GM12892 (cell line): ENCODE results near the gene EBLN1. TPM values are rescaled to one million over a fixed set of nuclear protein-coding genes. Genes with fewer than 3 reads are reported as not detected.

Experiments used
- DNase-seq: peaks from one replicate; pipeline ENCODE4 v3.0.0; 2011; ENCODE audit not compliant: insufficient read length
- FAIRE-seq: peaks from 2 replicates; lab custom pipeline; 2011; peaks lifted over from hg19 to GRCh38; lab: Jason Lieb, UNC
- POLR2A ChIP-seq: IDR thresholded peaks from 2 replicates; pipeline ENCODE4 v1.6.1; 2011; ENCODE audit warnings: low read depth, low read length, control low read depth
- POLR2AphosphoS5 ChIP-seq: IDR thresholded peaks from 2 replicates; pipeline ENCODE4 v1.6.1; 2011; ENCODE audit warnings: low read depth, low read length, control low read depth
- TAF1 ChIP-seq: IDR thresholded peaks from 2 replicates; pipeline ENCODE4 v1.6.1; 2011; ENCODE audit warnings: low read depth, mild to moderate bottlenecking, control low read depth, low read length, borderline replicate concordance
- polyA plus RNA-seq: library from polyadenylated mRNA; unstranded; fragments of >200 nt; gene quantifications from one replicate; pipeline ENCODE4 v1.2.1, GENCODE V29; 2012; ENCODE audit warnings: missing spikeins, inconsistent platforms; ENCODE audit not compliant: missing spikeins

The EBLN1 gene
- polyA plus RNA-seq = not detected

- FAIRE-seq = no peak
- DNase-seq = no peak
- TF ChIP-seq TAF1 = no peak
- TF ChIP-seq POLR2AphosphoS5 = no peak
- TF ChIP-seq POLR2A = no peak
Observed at GRCh38 chr10:22217842-22218241, at the start of gene EBLN1. Gene EBLN1, minus strand, starts transcription at chr10:22218015. Its CDS starts 8,032 bp downstream, at chr10:22209983.

GRCh38 chr10:22265839-22266537 lies 48.2 kb upstream of the EBLN1 start:
- TF ChIP-seq TAF1 = no peak
- FAIRE-seq (no peak), DNase-seq (no peak)

- FAIRE-seq (no peak), DNase-seq (no peak)
- TF ChIP-seq POLR2AphosphoS5 (no peak), TAF1 (no peak), POLR2A (no peak)
Observed at GRCh38 chr10:22263106-22263505, 45.3 kb upstream of the EBLN1 start.

GRCh38 chr10:22259280-22259679 lies 41.5 kb upstream of the EBLN1 start:
- DNase-seq = no peak
- FAIRE-seq = peak; percentile 74
- TF ChIP-seq TAF1 = no peak
- no peak for TF ChIP-seq POLR2AphosphoS5
- no peak for TF ChIP-seq POLR2A

- TF ChIP-seq POLR2AphosphoS5 = no peak
- TF ChIP-seq TAF1 = no peak
- TF ChIP-seq POLR2A = no peak
- FAIRE-seq = no peak
- DNase-seq = no peak
Observed at GRCh38 chr10:22258471-22258870, 40.7 kb upstream of the EBLN1 start.

GRCh38 chr10:22253580-22253882 lies 35.7 kb upstream of the EBLN1 start:
- no peak for TF ChIP-seq TAF1
- TF ChIP-seq POLR2AphosphoS5 = no peak
- TF ChIP-seq POLR2A = no peak
- FAIRE-seq = no peak
- DNase-seq = no peak

GRCh38 chr10:22252801-22253579 lies 35.2 kb upstream of the EBLN1 start:
- DNase-seq = peak; percentile 15
- no peak for TF ChIP-seq POLR2AphosphoS5
- TF ChIP-seq POLR2A = no peak; the same call in 1 of the 2 replicates
- no peak for TF ChIP-seq TAF1
- peak; percentile 80 for FAIRE-seq

GRCh38 chr10:22252224-22252800 lies 34.5 kb upstream of the EBLN1 start:
- peak; percentile 39 for DNase-seq
- TF ChIP-seq POLR2A (peak; percentile 52; the same call in 1 of the 2 replicates), POLR2AphosphoS5 (no peak; the same call in 1 of the 2 replicates)
- FAIRE-seq = peak; percentile 42

GRCh38 chr10:22251751-22252223 lies 34.0 kb upstream of the EBLN1 start:
- DNase-seq (peak; percentile 43), FAIRE-seq (peak; percentile 94)
- TF ChIP-seq TAF1 = 0 out of 2 replicates have a peak, but pooled peaks have one; percentile 18
- no peak for TF ChIP-seq POLR2AphosphoS5

- TF ChIP-seq POLR2A (no peak), TAF1 (no peak), POLR2AphosphoS5 (no peak)
- FAIRE-seq = no peak
- DNase-seq = no peak
Observed at GRCh38 chr10:22250897-22251660, 33.3 kb upstream of the EBLN1 start.

- FAIRE-seq (no peak), DNase-seq (no peak)
- TF ChIP-seq POLR2AphosphoS5 (no peak), TAF1 (no peak), POLR2A (no peak)
Observed at GRCh38 chr10:22247636-22248035, 29.8 kb upstream of the EBLN1 start.
